Measurements from ENCODE around the gene LCN10.

LCN10 gene

GRCh38 chr9:136741883-136742571 lies 713 bp downstream of the LCN10 start:
- no peak for DNase-seq (ENCODE audit: low read depth in 2 of 2)
- no peak overlapping the region for H3K4me3 ChIP-seq (replicated peaks in 1 of 2; ENCODE audit: low read depth in 2 of 2, low read length in 2 of 2)
- TF ChIP-seq CTCF (IDR thresholded peaks at IDR 0.05; ENCODE audit: low read depth, low read length), result no peak

- no peak overlapping the region for H3K4me3 ChIP-seq (replicated peaks in 1 of 2; ENCODE audit: low read depth in 2 of 2, low read length in 2 of 2)
- TF ChIP-seq CTCF (IDR thresholded peaks at IDR 0.05; ENCODE audit: low read depth, low read length), result no peak
- DNase-seq (ENCODE audit: low read depth in 2 of 2), result peak in 1 of 2 donors; percentile 55
Observed at GRCh38 chr9:136740971-136741882, 1.5 kb downstream of the LCN10 start.

- no peak overlapping the region for H3K4me3 ChIP-seq (replicated peaks in 1 of 2; ENCODE audit: low read depth in 2 of 2, low read length in 2 of 2)
- DNase-seq (ENCODE audit: low read depth in 2 of 2), result no peak
- TF ChIP-seq CTCF (IDR thresholded peaks at IDR 0.05; ENCODE audit: low read depth, low read length), result no peak
Observed at GRCh38 chr9:136740491-136740890, 2.2 kb downstream of the LCN10 start.

- H3K4me3 ChIP-seq (replicated peaks in 1 of 2; ENCODE audit: low read depth in 2 of 2, low read length in 2 of 2), result no peak overlapping the region
- DNase-seq (ENCODE audit: low read depth in 2 of 2), result no peak
- no peak for TF ChIP-seq CTCF (IDR thresholded peaks at IDR 0.05; ENCODE audit: low read depth, low read length)
Observed at GRCh38 chr9:136740069-136740468, 2.7 kb downstream of the LCN10 start.

- DNase-seq (ENCODE audit: low read depth in 2 of 2), result no peak
- no peak for TF ChIP-seq CTCF (IDR thresholded peaks at IDR 0.05; ENCODE audit: low read depth, low read length)
- no peak overlapping the region for H3K4me3 ChIP-seq (replicated peaks in 1 of 2; ENCODE audit: low read depth in 2 of 2, low read length in 2 of 2)
Observed at GRCh38 chr9:136739509-136739908, 3.2 kb downstream of the LCN10 start.

GRCh38 chr9:136738960-136739359 lies 3.8 kb downstream of the LCN10 start:
- H3K4me3 ChIP-seq (replicated peaks in 1 of 2; ENCODE audit: low read depth in 2 of 2, low read length in 2 of 2), result no peak overlapping the region
- TF ChIP-seq CTCF (IDR thresholded peaks at IDR 0.05; ENCODE audit: low read depth, low read length), result no peak
- DNase-seq (ENCODE audit: low read depth in 2 of 2), result no peak

Measured in cardiac fibroblast (primary cell).